SK-N-SH (cell line): ENCODE measurements around the gene ZNF438. TPM values are rescaled to one million over a fixed set of nuclear protein-coding genes. Genes with fewer than 3 reads are reported as not detected.
A peak's percentile ranks its signal among the peaks of the same experiment; 100 is the strongest.

ENCODE experiments used
- CTCF ChIA-PET: fragments of 300-600, 350-600 bp; formaldehyde crosslinking; extraction: SDS; loops from one replicate; lab custom pipeline; 2021; lab: Yijun Ruan, JAX
- POLR2A ChIA-PET: fragments of 350-600 bp; sonication (Branson Sonifier 250); formaldehyde crosslinking; extraction: SDS; loops from one replicate; lab custom pipeline; 2020; ENCODE audit warnings: antibody characterized with exemption, inconsistent platforms; lab: Yijun Ruan, JAX
- DNase-seq: peaks from one replicate; pipeline ENCODE4 v3.0.0; 2012
- H2AFZ ChIP-seq: fragments of 200-600 bp; sonication (generic); 2 replicates; pipeline ENCODE4 v1.8.1; 2016; ENCODE audit warnings: antibody characterized with exemption, mild to moderate bottlenecking, low read depth
- H3F3A ChIP-seq: fragments of 200-600 bp; sonication (generic); replicated peaks from 2 replicates; pipeline ENCODE3; 2016; ENCODE audit warnings: antibody characterized with exemption, mild to moderate bottlenecking; ENCODE audit not compliant: insufficient read depth
- H3K27ac ChIP-seq, 2 experiments: fragments of 200-500 bp in 1 of 2; fragments of 200-600 bp in 1 of 2; sonication (Bioruptor generic) in 1 of 2; sonication (generic), shearing (Covaris generic) in 1 of 2; 2 replicates each; pipeline versions ENCODE4 v1.5.1 to v1.6.1; 2014 to 2016; ENCODE audit warnings: low read depth in 2 of 2, inconsistent platforms in 1 of 2, low read length in 1 of 2, mild to moderate bottlenecking in 1 of 2, mixed read lengths in 1 of 2
- H3K27me3 ChIP-seq: fragments of 200-600 bp; sonication (generic), shearing (Covaris generic); 2 replicates; pipeline ENCODE4 v1.6.1; 2016; ENCODE audit warnings: mixed run types; ENCODE audit not compliant: insufficient read depth
- H3K36me3 ChIP-seq, 2 experiments: fragments of 200-500 bp in 1 of 2; fragments of 200-600 bp in 1 of 2; sonication (Bioruptor generic) in 1 of 2; sonication (generic) in 1 of 2; replicated peaks in 1 of 2; 2 replicates each; pipeline versions ENCODE3 to v1.5.1; 2014 to 2016; ENCODE audit warnings: low read length in 1 of 2, mild to moderate bottlenecking in 1 of 2; ENCODE audit not compliant: insufficient read depth in 2 of 2, control insufficient read depth in 1 of 2
- H3K4me1 ChIP-seq, 2 experiments: fragments of 200-500 bp in 1 of 2; fragments of 200-600 bp in 1 of 2; sonication (Bioruptor generic) in 1 of 2; sonication (generic), shearing (Covaris generic) in 1 of 2; 2 replicates each; pipeline versions ENCODE4 v1.5.1 to v1.6.1; 2014 to 2016; ENCODE audit warnings: low read depth in 1 of 2, low read length in 1 of 2, mixed run types in 1 of 2; ENCODE audit not compliant: insufficient read depth in 2 of 2, control insufficient read depth in 1 of 2
- H3K4me2 ChIP-seq: fragments of 200-600 bp; sonication (generic), shearing (Covaris generic); 2 replicates; pipeline ENCODE4 v1.6.1; 2017; ENCODE audit warnings: mixed run types
- H3K4me3 ChIP-seq, 2 experiments: fragments of 200-500 bp in 1 of 2; fragments of 200-600 bp in 1 of 2; sonication (Bioruptor generic) in 1 of 2; sonication (generic), shearing (Covaris generic) in 1 of 2; 2 replicates each; pipeline versions ENCODE4 v1.5.1 to v1.8.1; 2014 to 2016; ENCODE audit warnings: low read depth in 2 of 2, inconsistent platforms in 1 of 2, low read length in 1 of 2, mild to moderate bottlenecking in 1 of 2, mixed read lengths in 1 of 2, moderate library complexity in 1 of 2
- H3K79me2 ChIP-seq: fragments of 200-600 bp; sonication (generic); 2 replicates; pipeline ENCODE4 v1.8.1; 2017; ENCODE audit warnings: mild to moderate bottlenecking; ENCODE audit not compliant: insufficient read depth
- H3K9ac ChIP-seq: fragments of 200-600 bp; sonication (generic); 2 replicates; pipeline ENCODE4 v1.6.1; 2017; ENCODE audit warnings: mixed run types
- H3K9me2 ChIP-seq: fragments of 200-600 bp; sonication (generic); 2 replicates; pipeline ENCODE4 v1.6.1; 2017; ENCODE audit warnings: mixed run types
- H3K9me3 ChIP-seq: fragments of 200-600 bp; sonication (generic); 2 replicates; pipeline ENCODE4 v1.6.1; 2017; ENCODE audit warnings: mixed run types, mild to moderate bottlenecking, moderate library complexity
- H4K20me1 ChIP-seq: fragments of 200-600 bp; sonication (generic); 2 replicates; pipeline ENCODE4 v1.6.1; 2017; ENCODE audit warnings: mild to moderate bottlenecking, mixed run types; ENCODE audit not compliant: insufficient read depth
- ELF1 ChIP-seq: IDR thresholded peaks from 2 replicates; pipeline ENCODE4 v1.4.0; 2012
- EP300 ChIP-seq, 2 experiments: IDR thresholded peaks; 2 replicates each; pipeline versions ENCODE4 v1.4.0 to v1.6.1; 2012; ENCODE audit warnings: borderline replicate concordance in 1 of 2, low read depth in 1 of 2, low read length in 1 of 2
- FOXJ3 ChIP-seq: sonication (generic); formaldehyde crosslinking; IDR thresholded peaks from 2 replicates; pipeline ENCODE4 v1.5.1; 2020; ENCODE audit warnings: mild to moderate bottlenecking, missing genetic modification reagents
- GATA2 ChIP-seq: sonication (generic); formaldehyde crosslinking; IDR thresholded peaks from 2 replicates; pipeline ENCODE4 v1.5.0; 2020; ENCODE audit warnings: mild to moderate bottlenecking, missing genetic modification reagents
- JUND ChIP-seq: IDR thresholded peaks from 2 replicates; pipeline ENCODE4 v1.4.0; 2012
- NFIC ChIP-seq: IDR thresholded peaks from 2 replicates; pipeline ENCODE4 v1.4.0; 2012; ENCODE audit warnings: borderline replicate concordance
- NRF1 ChIP-seq: IDR thresholded peaks from 2 replicates; pipeline ENCODE4 v1.6.1; 2012; ENCODE audit warnings: low read depth, mild to moderate bottlenecking, low read length
- POLR2AphosphoS5 ChIP-seq: IDR thresholded peaks from 2 replicates; pipeline ENCODE4 v1.6.1; 2012; ENCODE audit warnings: low read depth, low read length
- SIN3A ChIP-seq: IDR thresholded peaks from 2 replicates; pipeline ENCODE4 v1.6.1; 2012; ENCODE audit warnings: low read depth, mild to moderate bottlenecking, low read length, moderate library complexity, borderline replicate concordance
- SMC3 ChIP-seq: IDR thresholded peaks from 2 replicates; pipeline ENCODE4 v1.6.1; 2012; ENCODE audit warnings: low read depth, low read length, improper control_type of control experiment
- TAF1 ChIP-seq: IDR thresholded peaks from 2 replicates; pipeline ENCODE4 v1.6.1; 2012; ENCODE audit warnings: low read depth, mild to moderate bottlenecking, low read length, moderate library complexity, borderline replicate concordance
- TCF12 ChIP-seq: IDR thresholded peaks from 2 replicates; pipeline ENCODE4 v1.4.0; 2012
- TEAD4 ChIP-seq: IDR thresholded peaks from 2 replicates; pipeline ENCODE4 v1.4.0; 2012; ENCODE audit warnings: mild to moderate bottlenecking, borderline replicate concordance; ENCODE audit not compliant: insufficient read depth
- WGBS: methylation state at CpG from one replicate; pipeline ENCODE4 v1.1.6; 2017; ENCODE audit warnings: low lambda C conversion rate; 5-methylcytosine and 5-hydroxymethylcytosine counted together
- polyA plus RNA-seq, 3 experiments: library from polyadenylated mRNA; depleted of rRNA; stranded (reverse); fragments of >200 nt; gene quantifications; 2 replicates each; pipeline ENCODE4 v1.2.3, GENCODE V29; 2012
- TF ChIP-seq, protein P1 (sequence below): IDR thresholded peaks from 2 replicates; pipeline ENCODE4 v1.6.1; 2012; ENCODE audit warnings: mild to moderate bottlenecking, low read depth, low read length, moderate library complexity
- TF ChIP-seq, protein P2 (sequence below): fragments of 200-600 bp; sonication (generic); IDR thresholded peaks from 2 replicates; pipeline ENCODE4 v1.6.1; 2017; ENCODE audit warnings: antibody characterized with exemption, mild to moderate bottlenecking, moderate library complexity
- TF ChIP-seq, protein P3 (sequence below): IDR thresholded peaks from 2 replicates; pipeline ENCODE4 v1.4.0; 2012; ENCODE audit warnings: low read depth, borderline replicate concordance

The ZNF438 gene
- polyA plus RNA-seq, 1 of the 3 experiments (the other 2 are of a cell fraction): 2.1 TPM

DNA sequence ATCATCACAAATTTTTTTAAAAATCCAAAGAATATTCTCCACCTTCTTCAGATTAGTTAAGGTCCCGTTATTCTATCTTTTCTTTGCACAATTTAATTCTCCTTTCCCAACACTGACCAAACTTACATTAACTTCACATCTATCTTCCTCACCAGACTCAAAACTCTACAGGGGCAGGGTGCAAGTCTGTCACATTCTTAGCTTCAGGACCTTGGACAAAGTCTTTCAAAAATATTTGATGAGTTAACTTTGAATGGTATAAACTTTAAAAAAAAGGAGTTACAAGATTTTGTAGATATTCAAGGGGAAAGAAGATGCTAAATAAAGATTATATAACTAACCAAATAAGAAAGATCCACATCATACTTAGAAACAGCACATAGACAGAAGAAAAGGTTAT lies 132.7 kb downstream of the ZNF438 start:
- 90% methylated on average over 1 of the region's 1 CpG for WGBS
- no peaks in the 10 kb centered on the region for H4K20me1 ChIP-seq
- ChIA-PET CTCF (no interaction called here), POLR2A (no interaction called here)
- no peak overlapping the region for H3K27ac ChIP-seq
- H2AFZ ChIP-seq: no peak overlapping the region
- H3K4me3 ChIP-seq: no peak overlapping the region
- no peaks in the 10 kb centered on the region for H3F3A ChIP-seq
- no peaks in the 10 kb centered on the region for H3K79me2 ChIP-seq
- no peaks in the 10 kb centered on the region for H3K9me3 ChIP-seq
- no peaks in the 10 kb centered on the region for H3K27me3 ChIP-seq
- DNase-seq: no peak
- H3K36me3 ChIP-seq: no peaks in the 10 kb centered on the region
- no peak for TF ChIP-seq TCF12
- TF ChIP-seq, protein P1, sequence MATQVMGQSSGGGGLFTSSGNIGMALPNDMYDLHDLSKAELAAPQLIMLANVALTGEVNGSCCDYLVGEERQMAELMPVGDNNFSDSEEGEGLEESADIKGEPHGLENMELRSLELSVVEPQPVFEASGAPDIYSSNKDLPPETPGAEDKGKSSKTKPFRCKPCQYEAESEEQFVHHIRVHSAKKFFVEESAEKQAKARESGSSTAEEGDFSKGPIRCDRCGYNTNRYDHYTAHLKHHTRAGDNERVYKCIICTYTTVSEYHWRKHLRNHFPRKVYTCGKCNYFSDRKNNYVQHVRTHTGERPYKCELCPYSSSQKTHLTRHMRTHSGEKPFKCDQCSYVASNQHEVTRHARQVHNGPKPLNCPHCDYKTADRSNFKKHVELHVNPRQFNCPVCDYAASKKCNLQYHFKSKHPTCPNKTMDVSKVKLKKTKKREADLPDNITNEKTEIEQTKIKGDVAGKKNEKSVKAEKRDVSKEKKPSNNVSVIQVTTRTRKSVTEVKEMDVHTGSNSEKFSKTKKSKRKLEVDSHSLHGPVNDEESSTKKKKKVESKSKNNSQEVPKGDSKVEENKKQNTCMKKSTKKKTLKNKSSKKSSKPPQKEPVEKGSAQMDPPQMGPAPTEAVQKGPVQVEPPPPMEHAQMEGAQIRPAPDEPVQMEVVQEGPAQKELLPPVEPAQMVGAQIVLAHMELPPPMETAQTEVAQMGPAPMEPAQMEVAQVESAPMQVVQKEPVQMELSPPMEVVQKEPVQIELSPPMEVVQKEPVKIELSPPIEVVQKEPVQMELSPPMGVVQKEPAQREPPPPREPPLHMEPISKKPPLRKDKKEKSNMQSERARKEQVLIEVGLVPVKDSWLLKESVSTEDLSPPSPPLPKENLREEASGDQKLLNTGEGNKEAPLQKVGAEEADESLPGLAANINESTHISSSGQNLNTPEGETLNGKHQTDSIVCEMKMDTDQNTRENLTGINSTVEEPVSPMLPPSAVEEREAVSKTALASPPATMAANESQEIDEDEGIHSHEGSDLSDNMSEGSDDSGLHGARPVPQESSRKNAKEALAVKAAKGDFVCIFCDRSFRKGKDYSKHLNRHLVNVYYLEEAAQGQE: peak; percentile 84; the same call in 1 of the 2 replicates
- H3K4me1 ChIP-seq: peaks cover 0 to 2% of the 10 kb centered on the region in 2 experiments; a peak in 1 of 4 replicates
- no peak overlapping the region for H3K9ac ChIP-seq
- H3K9me2 ChIP-seq: no peaks in the 10 kb centered on the region
- no peak overlapping the region for H3K4me2 ChIP-seq

DNA sequence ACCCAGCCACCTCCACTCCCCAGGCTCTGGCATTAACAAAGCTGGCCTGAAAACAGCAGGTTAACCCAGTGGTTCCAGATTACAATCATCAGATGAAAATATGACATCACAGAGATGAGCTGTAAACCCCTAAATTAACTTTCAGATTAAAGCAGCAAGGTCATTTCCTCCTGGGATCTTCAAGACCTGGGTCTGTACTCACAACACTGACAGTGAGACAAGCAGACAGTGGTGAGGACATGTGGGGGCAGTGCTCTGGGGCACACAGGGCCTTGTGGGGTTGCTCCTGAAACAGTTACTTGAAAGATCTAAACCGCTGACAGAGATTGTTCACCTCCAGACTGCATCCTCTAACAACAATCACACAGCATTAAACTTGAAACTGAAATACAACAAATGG lies 134.1 kb downstream of the ZNF438 start:
- Histone ChIP-seq H4K20me1 (no peaks in the 10 kb centered on the region), H3K27me3 (no peaks in the 10 kb centered on the region), H3K9me3 (no peaks in the 10 kb centered on the region), H3K9ac (no peak overlapping the region), H2AFZ (no peak overlapping the region), H3K4me1 (peaks cover 0 to 2% of the 10 kb centered on the region in 2 experiments; a peak in 1 of 4 replicates), H3K79me2 (no peaks in the 10 kb centered on the region), H3K36me3 (no peaks in the 10 kb centered on the region)
- 68% methylated on average over 1 of the region's 1 CpG for WGBS
- CTCF ChIA-PET: no interaction called here
- TF ChIP-seq TEAD4 (no peak), JUND (no peak), NRF1 (no peak), EP300 (IDR thresholded peaks at IDR 0.05; ENCODE audit: borderline replicate concordance in 1 of 2, low read depth in 1 of 2, low read length in 1 of 2) (no peak), ELF1 (no peak), POLR2AphosphoS5 (no peak), SIN3A (no peak), NFIC (no peak), SMC3 (no peak), TAF1 (no peak), GATA2 (CRISPR knock-in tag) (no peak), FOXJ3 (CRISPR knock-in tag) (no peak)
- TF ChIP-seq, protein P1: no peak
- TF ChIP-seq, protein P2, sequence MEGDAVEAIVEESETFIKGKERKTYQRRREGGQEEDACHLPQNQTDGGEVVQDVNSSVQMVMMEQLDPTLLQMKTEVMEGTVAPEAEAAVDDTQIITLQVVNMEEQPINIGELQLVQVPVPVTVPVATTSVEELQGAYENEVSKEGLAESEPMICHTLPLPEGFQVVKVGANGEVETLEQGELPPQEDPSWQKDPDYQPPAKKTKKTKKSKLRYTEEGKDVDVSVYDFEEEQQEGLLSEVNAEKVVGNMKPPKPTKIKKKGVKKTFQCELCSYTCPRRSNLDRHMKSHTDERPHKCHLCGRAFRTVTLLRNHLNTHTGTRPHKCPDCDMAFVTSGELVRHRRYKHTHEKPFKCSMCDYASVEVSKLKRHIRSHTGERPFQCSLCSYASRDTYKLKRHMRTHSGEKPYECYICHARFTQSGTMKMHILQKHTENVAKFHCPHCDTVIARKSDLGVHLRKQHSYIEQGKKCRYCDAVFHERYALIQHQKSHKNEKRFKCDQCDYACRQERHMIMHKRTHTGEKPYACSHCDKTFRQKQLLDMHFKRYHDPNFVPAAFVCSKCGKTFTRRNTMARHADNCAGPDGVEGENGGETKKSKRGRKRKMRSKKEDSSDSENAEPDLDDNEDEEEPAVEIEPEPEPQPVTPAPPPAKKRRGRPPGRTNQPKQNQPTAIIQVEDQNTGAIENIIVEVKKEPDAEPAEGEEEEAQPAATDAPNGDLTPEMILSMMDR: no peak
- TF ChIP-seq, protein P3, sequence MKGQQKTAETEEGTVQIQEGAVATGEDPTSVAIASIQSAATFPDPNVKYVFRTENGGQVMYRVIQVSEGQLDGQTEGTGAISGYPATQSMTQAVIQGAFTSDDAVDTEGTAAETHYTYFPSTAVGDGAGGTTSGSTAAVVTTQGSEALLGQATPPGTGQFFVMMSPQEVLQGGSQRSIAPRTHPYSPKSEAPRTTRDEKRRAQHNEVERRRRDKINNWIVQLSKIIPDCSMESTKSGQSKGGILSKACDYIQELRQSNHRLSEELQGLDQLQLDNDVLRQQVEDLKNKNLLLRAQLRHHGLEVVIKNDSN: no peak
- TF ChIP-seq, all 33 proteins: peak for 0
- POLR2A ChIA-PET: no interaction called here
- no peak overlapping the region for H3K4me3 ChIP-seq
- H3K4me2 ChIP-seq: no peak overlapping the region
- no peaks in the 10 kb centered on the region for H3F3A ChIP-seq
- H3K27ac ChIP-seq: no peak overlapping the region
- H3K9me2 ChIP-seq: no peaks in the 10 kb centered on the region
- DNase-seq: no peak
